B cell (primary cell): ENCODE results near the gene FAM219A. TPM values are rescaled to one million over a fixed set of nuclear protein-coding genes. Genes with fewer than 3 reads are reported as not detected.
A peak's percentile ranks its signal among the peaks of the same experiment; 100 is the strongest.

Experiments
- ATAC-seq: fragments of 200-7000 bp; cut with Tn5 transposase; one replicate; pipeline ENCODE4 v1.10.0; 2021; ENCODE audit warnings: low read depth, mild to moderate bottlenecking, moderate number of reproducible peaks, moderate library complexity
- CTCF ChIA-PET: fragments of 350-600 bp; sonication (Branson Sonifier 250); formaldehyde crosslinking; loops from one replicate; lab custom pipeline; 2021; ENCODE audit warnings: antibody characterized with exemption, inconsistent platforms; lab: Charles Lee
- POLR2A ChIA-PET: fragments of 350-600 bp; sonication (Branson Sonifier 250); formaldehyde crosslinking; loops from one replicate; lab custom pipeline; 2021; ENCODE audit warnings: antibody characterized with exemption; lab: Charles Lee
- DNase-seq: peaks from one replicate; pipeline ENCODE4 v3.0.0; 2013
- H2AFZ ChIP-seq: 2 replicates; pipeline ENCODE4 v1.6.1; 2012; ENCODE audit warnings: mild to moderate bottlenecking, low read depth, low read length; ENCODE audit not compliant: insufficient read depth, poor library complexity, severe bottlenecking
- H3K27ac ChIP-seq, 2 donors: 1 replicate in 1 of 2; 2 replicates in 1 of 2; pipeline ENCODE4 v1.5.1; 2012 to 2013; ENCODE audit warnings: low read length in 2 of 2, mild to moderate bottlenecking in 2 of 2, moderate library complexity in 1 of 2
- H3K27me3 ChIP-seq, 4 experiments: fragments of 200-600 bp in 1 of 4; sonication (generic) in 1 of 4; replicated peaks in 1 of 4; 1 replicate in 2 of 4; 2 replicates in 2 of 4; pipeline versions ENCODE4 v1.6.1 to v1.7.0; 2013 to 2016; ENCODE audit warnings: low read length in 3 of 4, mild to moderate bottlenecking in 2 of 4, mixed read lengths in 1 of 4, moderate library complexity in 1 of 4; ENCODE audit not compliant: insufficient read depth in 4 of 4, control insufficient read depth in 3 of 4; ENCODE audit errors: control extremely low read depth in 1 of 4
- H3K36me3 ChIP-seq, 2 experiments: replicated peaks in 1 of 2; 1 replicate in 1 of 2; 2 replicates in 1 of 2; pipeline versions ENCODE4 v1.6.1 to v1.7.1; 2013; ENCODE audit warnings: low read length in 1 of 2; ENCODE audit not compliant: insufficient read depth in 2 of 2, control insufficient read depth in 1 of 2; ENCODE audit errors: control extremely low read depth in 1 of 2, extremely low read depth in 1 of 2
- H3K4me1 ChIP-seq, 2 donors: fragments of 200-600 bp in 1 of 2; sonication (generic) in 1 of 2; 1 replicate in 1 of 2; 2 replicates in 1 of 2; pipeline versions ENCODE4 v1.5.1 to v1.6.1; 2013 to 2017; ENCODE audit warnings: low read length in 2 of 2; ENCODE audit not compliant: control insufficient read depth in 2 of 2, insufficient read depth in 2 of 2
- H3K4me2 ChIP-seq: replicated peaks from 2 replicates; pipeline ENCODE3; 2012; ENCODE audit warnings: mild to moderate bottlenecking, low read depth, low read length; ENCODE audit not compliant: poor library complexity, severe bottlenecking
- H3K4me3 ChIP-seq, 5 experiments: fragments of 200-600 bp in 1 of 5; sonication (generic) in 1 of 5; 1 replicate in 3 of 5; 2 replicates in 2 of 5; pipeline versions ENCODE4 v1.5.1 to v1.7.0; 2011 to 2016; ENCODE audit warnings: low read length in 4 of 5, mild to moderate bottlenecking in 4 of 5, low read depth in 2 of 5, control low read depth in 1 of 5, moderate library complexity in 1 of 5; ENCODE audit not compliant: insufficient read depth in 1 of 5; ENCODE audit errors: control extremely low read depth in 1 of 5, extremely low read depth in 1 of 5
- H3K79me2 ChIP-seq: fragments of 200-600 bp; sonication (generic); one replicate; pipeline ENCODE4 v1.6.0; 2016; ENCODE audit warnings: low read length; ENCODE audit not compliant: control insufficient read depth, insufficient read depth
- H3K9ac ChIP-seq: fragments of 200-600 bp; sonication (generic); 2 replicates; pipeline ENCODE4 v1.6.1; 2017; ENCODE audit warnings: mild to moderate bottlenecking, low read length, moderate library complexity
- H3K9me3 ChIP-seq, 3 donors: one replicate each; pipeline versions ENCODE4 v1.6.1 to v1.7.1; 2013; ENCODE audit warnings: low read length in 2 of 3; ENCODE audit not compliant: control insufficient read depth in 2 of 3, insufficient read depth in 1 of 3; ENCODE audit errors: control extremely low read depth in 1 of 3
- H4K20me1 ChIP-seq: 2 replicates; pipeline ENCODE4 v1.6.0; 2012; ENCODE audit warnings: mild to moderate bottlenecking, low read length; ENCODE audit not compliant: insufficient read depth, control insufficient read depth, poor library complexity, severe bottlenecking
- H3K27ac Mint-ChIP-seq: one replicate; pipeline ENCODE4 v1.8.0; 2021; ENCODE audit warnings: mixed read lengths
- H3K27me3 Mint-ChIP-seq: one replicate; pipeline ENCODE4 v1.8.0; 2021; ENCODE audit warnings: mixed read lengths
- H3K4me1 Mint-ChIP-seq: one replicate; pipeline ENCODE4 v1.8.0; 2021; ENCODE audit warnings: mixed read lengths
- H3K4me3 Mint-ChIP-seq: one replicate; pipeline ENCODE4 v1.8.0; 2021; ENCODE audit warnings: mixed read lengths
- H3K9me3 Mint-ChIP-seq: one replicate; pipeline ENCODE4 v1.8.0; 2022; ENCODE audit warnings: mixed read lengths; ENCODE audit not compliant: insufficient read depth
- EZH2 ChIP-seq: IDR thresholded peaks from 2 replicates; pipeline ENCODE4 v1.6.1; 2012; ENCODE audit warnings: borderline replicate concordance, low read depth, mild to moderate bottlenecking, moderate library complexity, low read length; ENCODE audit not compliant: insufficient read depth, poor library complexity, severe bottlenecking
- WGBS: methylation state at CpG from one replicate; pipeline ENCODE4 v1.1.5; 2013; ENCODE audit warnings: missing lambda C conversion rate; ENCODE audit not compliant: insufficient coverage; 5-methylcytosine and 5-hydroxymethylcytosine counted together
- intact Hi-C: fragments of 100-400 bp; cut with micrococcal nuclease; formaldehyde crosslinking; loops from one replicate; pipeline ENCODE4 v1.10.0; 2022
- polyA plus RNA-seq: library from polyadenylated mRNA; depleted of rRNA; stranded (reverse); fragments of >200 nt; gene quantifications from 2 replicates; pipeline ENCODE4 v1.2.3, GENCODE V29; 2012
- total RNA-seq, 2 donors: library from RNA; stranded (reverse); fragments of 120-200 nt in 1 of 2; gene quantifications; 1 replicate in 1 of 2; 2 replicates in 1 of 2; pipeline versions ENCODE4 v1.2.3 to v1.2.4, GENCODE V29; 2013 to 2022
- TF ChIP-seq, protein P1 (sequence below): fragments of 200-600 bp; IDR thresholded peaks from one replicate; pipeline ENCODE4 v1.8.0; 2022; ENCODE audit warnings: antibody characterized with exemption, mild to moderate bottlenecking

The FAM219A gene
- total and polyA plus RNA-seq, 2 donors (not counting 1 experiment from before 2014, with no cell fraction given): 12.9 to 17.3 TPM

DNA sequence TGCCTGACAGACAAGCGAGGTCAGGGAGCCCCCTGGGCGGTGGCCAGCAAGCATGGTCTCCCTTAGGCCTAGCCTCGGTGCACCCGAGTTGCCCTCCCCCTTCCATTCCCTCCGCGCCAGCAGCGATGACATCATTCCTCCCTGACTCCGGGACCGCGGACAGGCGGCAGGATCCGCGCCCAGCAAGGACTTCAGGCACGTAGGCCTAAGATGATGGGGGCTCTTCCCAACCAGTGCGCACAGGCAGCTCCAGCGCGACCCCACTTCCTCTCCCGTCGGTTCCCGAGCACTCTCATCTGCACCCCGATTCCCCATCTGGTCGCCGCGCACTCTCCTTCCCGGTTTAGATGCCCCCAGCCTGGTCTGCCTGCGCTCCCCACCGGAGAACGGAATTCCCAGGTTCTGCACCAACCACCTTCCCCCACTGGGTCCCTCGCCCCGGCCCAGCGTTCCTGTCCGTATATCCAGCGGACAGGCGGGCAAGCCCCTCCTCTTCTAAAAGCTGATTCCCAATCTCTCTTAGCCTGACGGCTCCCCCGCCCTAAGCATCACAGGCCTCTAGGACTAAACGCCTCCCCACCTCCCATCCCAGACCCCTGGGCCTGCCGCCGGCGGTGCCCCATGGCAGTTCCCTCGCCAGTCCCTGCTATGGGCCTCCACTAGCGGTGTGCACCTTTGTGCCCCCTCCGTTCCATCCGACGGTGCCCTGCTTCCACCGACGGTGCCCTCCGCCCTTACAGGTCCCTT, 931 bp downstream of the FAM219A start:
- Histone ChIP-seq H3K4me2 (peak overlapping the region; percentile 94), H4K20me1 (peaks cover 47% of the 10 kb centered on the region), H3K9me3 (peaks cover 0 to 4% (median 0%) of the 10 kb centered on the region in 3 donors), H3K27me3 (peaks cover 0 to 9% (median 4%) of the 10 kb centered on the region in 4 experiments), H3K4me3 (peak overlapping the region; percentile 28 to 76 (median 58)), H3K27ac (no peak overlapping the region), H3K79me2 (peaks cover 47% of the 10 kb centered on the region), H3K36me3 (no peaks in the 10 kb centered on the region), H2AFZ (peak overlapping the region; percentile 78), H3K4me1 (peaks cover 14 to 24% of the 10 kb centered on the region in 2 donors), H3K9ac (peak overlapping the region; percentile 65)
- 40% methylated on average over 47 of the region's 48 CpGs for WGBS
- peak overlapping the region; percentile 79 for H3K27ac Mint-ChIP-seq
- intact Hi-C loops: loop anchor here (1.0 to 10.0 kb wide), 10 partner anchors 45 to 1270 kb away; partner anchors contain the start of genes KIF24, MYORG, NUDT2 and RPP25L
- H3K9me3 Mint-ChIP-seq: no peaks in the 10 kb centered on the region
- H3K27me3 Mint-ChIP-seq: peaks cover 13% of the 10 kb centered on the region
- peak overlapping the region; percentile 96 for H3K4me3 Mint-ChIP-seq
- H3K4me1 Mint-ChIP-seq: peaks cover 35% of the 10 kb centered on the region
- ChIA-PET CTCF (interaction anchor here (1.5 kb wide), 1 partner anchor 176 kb away, joined by 7 read pairs; no protein-coding TSS in a partner anchor), POLR2A (no interaction called here)
- no peak for ATAC-seq
- peak; percentile 44 for DNase-seq
- no peak for TF ChIP-seq EZH2
- TF ChIP-seq, protein P1, sequence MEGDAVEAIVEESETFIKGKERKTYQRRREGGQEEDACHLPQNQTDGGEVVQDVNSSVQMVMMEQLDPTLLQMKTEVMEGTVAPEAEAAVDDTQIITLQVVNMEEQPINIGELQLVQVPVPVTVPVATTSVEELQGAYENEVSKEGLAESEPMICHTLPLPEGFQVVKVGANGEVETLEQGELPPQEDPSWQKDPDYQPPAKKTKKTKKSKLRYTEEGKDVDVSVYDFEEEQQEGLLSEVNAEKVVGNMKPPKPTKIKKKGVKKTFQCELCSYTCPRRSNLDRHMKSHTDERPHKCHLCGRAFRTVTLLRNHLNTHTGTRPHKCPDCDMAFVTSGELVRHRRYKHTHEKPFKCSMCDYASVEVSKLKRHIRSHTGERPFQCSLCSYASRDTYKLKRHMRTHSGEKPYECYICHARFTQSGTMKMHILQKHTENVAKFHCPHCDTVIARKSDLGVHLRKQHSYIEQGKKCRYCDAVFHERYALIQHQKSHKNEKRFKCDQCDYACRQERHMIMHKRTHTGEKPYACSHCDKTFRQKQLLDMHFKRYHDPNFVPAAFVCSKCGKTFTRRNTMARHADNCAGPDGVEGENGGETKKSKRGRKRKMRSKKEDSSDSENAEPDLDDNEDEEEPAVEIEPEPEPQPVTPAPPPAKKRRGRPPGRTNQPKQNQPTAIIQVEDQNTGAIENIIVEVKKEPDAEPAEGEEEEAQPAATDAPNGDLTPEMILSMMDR: no peak

DNA sequence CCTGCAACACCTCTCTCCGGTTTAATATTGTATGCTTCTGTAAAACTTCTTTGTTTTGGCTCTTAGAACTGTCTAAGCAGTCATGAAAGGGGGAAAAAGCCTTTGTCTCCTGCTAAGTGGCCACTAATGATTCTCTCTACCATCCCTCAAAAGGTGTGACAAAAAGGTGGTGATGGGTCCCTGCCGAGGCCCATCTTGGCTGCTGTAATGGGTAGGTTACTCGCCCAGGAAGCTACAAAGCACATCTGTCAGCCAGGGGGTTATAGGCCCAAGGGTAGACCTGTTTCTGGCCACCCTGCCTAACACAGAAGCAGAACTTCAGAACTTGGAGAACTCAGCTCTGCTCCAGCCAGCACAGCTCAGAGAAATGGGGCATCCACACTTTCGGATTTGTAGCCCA, 1.6 kb downstream of the FAM219A start:
- no peak overlapping the region for H3K4me3 ChIP-seq
- H3K9me3 Mint-ChIP-seq: no peaks in the 10 kb centered on the region
- peaks cover 0 to 6% (median 2%) of the 10 kb centered on the region in 4 experiments for H3K27me3 ChIP-seq
- peak overlapping the region; percentile 96 for H3K4me3 Mint-ChIP-seq
- no peak overlapping the region for H3K27ac Mint-ChIP-seq
- peaks cover 6% of the 10 kb centered on the region for H3K27me3 Mint-ChIP-seq
- DNase-seq: peak; percentile 20
- H3K27ac ChIP-seq: no peak overlapping the region
- H3K4me2 ChIP-seq: peak overlapping the region; percentile 94
- H3K36me3 ChIP-seq: no peaks in the 10 kb centered on the region
- ChIA-PET POLR2A (no interaction called here), CTCF (no interaction called here)
- no peak overlapping the region for H2AFZ ChIP-seq
- H3K9me3 ChIP-seq: peaks cover 0 to 4% (median 0%) of the 10 kb centered on the region in 3 donors
- peaks cover 49% of the 10 kb centered on the region for H4K20me1 ChIP-seq
- WGBS: 94% methylated on average over 2 of the region's 4 CpGs
- TF ChIP-seq EZH2: no peak
- TF ChIP-seq, protein P1: no peak
- ATAC-seq: no peak
- H3K4me1 Mint-ChIP-seq: peaks cover 35% of the 10 kb centered on the region
- intact Hi-C loops: loop anchor here (5.0 to 10.0 kb wide), 5 partner anchors 46 to 1271 kb away; partner anchors contain the start of gene UBE2R2
- peaks cover 14 to 24% of the 10 kb centered on the region in 2 donors for H3K4me1 ChIP-seq
- peaks cover 53% of the 10 kb centered on the region for H3K79me2 ChIP-seq
- H3K9ac ChIP-seq: no peak overlapping the region
